Measurements from ENCODE around the gene PTDSS2. TPM values are rescaled to one million over a fixed set of nuclear protein-coding genes. Genes with fewer than 3 reads are reported as not detected.

The PTDSS2 gene
- total RNA-seq, 2 donors from 2014 or later = 16.3 to 16.7 TPM

GRCh38 chr11:443542-444199 lies 6.4 kb upstream of the PTDSS2 start:
- DNase-seq (ENCODE audit: low spot score) = peak; percentile 78
- intact Hi-C loops (cut with DNase I) = no loop called here

GRCh38 chr11:444396-445144 lies 5.5 kb upstream of the PTDSS2 start:
- intact Hi-C loops (cut with DNase I) = no loop called here
- peak; percentile 78 for DNase-seq (ENCODE audit: low spot score)

- intact Hi-C loops (cut with DNase I) = no loop called here
- DNase-seq (ENCODE audit: low spot score) = peak; percentile 76
These were observed 4.1 kb upstream of the PTDSS2 start for GRCh38 chr11:445765-446588.

- peak; percentile 76 for DNase-seq (ENCODE audit: low spot score)
- intact Hi-C loops (cut with DNase I) = no loop called here
These were observed 3.2 kb upstream of the PTDSS2 start for GRCh38 chr11:446891-447290.

GRCh38 chr11:447923-448731 lies 2.0 kb upstream of the PTDSS2 start:
- intact Hi-C loops (cut with DNase I) = no loop called here
- DNase-seq (ENCODE audit: low spot score) = peak; percentile 98

GRCh38 chr11:450809-451451 lies 851 bp downstream of the PTDSS2 start:
- DNase-seq (ENCODE audit: low spot score) = no peak
- intact Hi-C loops (cut with DNase I) = no loop called here

- intact Hi-C loops (cut with DNase I) = no loop called here
- DNase-seq (ENCODE audit: low spot score) = no peak
These were observed 1.7 kb downstream of the PTDSS2 start for GRCh38 chr11:451738-452137.

GRCh38 chr11:452203-452744 lies 2.2 kb downstream of the PTDSS2 start:
- intact Hi-C loops (cut with DNase I) = no loop called here
- no peak for DNase-seq (ENCODE audit: low spot score)

- no peak for DNase-seq (ENCODE audit: low spot score)
- intact Hi-C loops (cut with DNase I) = no loop called here
These were observed 2.9 kb downstream of the PTDSS2 start for GRCh38 chr11:452916-453527.

GRCh38 chr11:453564-453963 lies 3.5 kb downstream of the PTDSS2 start:
- no peak for DNase-seq (ENCODE audit: low spot score)
- intact Hi-C loops (cut with DNase I) = no loop called here

- intact Hi-C loops (cut with DNase I) = no loop called here
- no peak for DNase-seq (ENCODE audit: low spot score)
These were observed 4.0 kb downstream of the PTDSS2 start for GRCh38 chr11:454043-454442.

GRCh38 chr11:454801-455565 lies 4.9 kb downstream of the PTDSS2 start:
- intact Hi-C loops (cut with DNase I) = no loop called here
- no peak for DNase-seq (ENCODE audit: low spot score)

GRCh38 chr11:455566-456147 lies 5.6 kb downstream of the PTDSS2 start:
- intact Hi-C loops (cut with DNase I) = no loop called here
- no peak for DNase-seq (ENCODE audit: low spot score)

GRCh38 chr11:456533-456932 lies 6.5 kb downstream of the PTDSS2 start:
- intact Hi-C loops (cut with DNase I) = no loop called here

GRCh38 chr11:457111-457760 lies 7.2 kb downstream of the PTDSS2 start:
- intact Hi-C loops (cut with DNase I) = no loop called here
- DNase-seq (ENCODE audit: low spot score) = peak; percentile 74

More at GRCh38 chr11:456533-456932, 6.5 kb downstream of the PTDSS2 start:
- DNase-seq (ENCODE audit: low spot score) = no peak

GRCh38 chr11:459511-460220 lies 9.6 kb downstream of the PTDSS2 start:
- intact Hi-C loops (cut with DNase I) = loop anchor here in 1 of 2 donors (5.0 kb wide), 1 partner anchor 463 kb away; no protein-coding TSS in a partner anchor
- peak; percentile 45 for DNase-seq (ENCODE audit: low spot score)

Measured in posterior vena cava (tissue), 2 donors.